PFSK-1 (cell line): ENCODE data around the gene SUMF2.

Experiments
- POLR2AphosphoS5 ChIP-seq: IDR thresholded peaks from 2 replicates; pipeline ENCODE4 v1.6.1; 2012; ENCODE audit warnings: low read depth, mild to moderate bottlenecking, control low read depth, low read length, moderate library complexity
- TAF1 ChIP-seq: IDR thresholded peaks from 2 replicates; pipeline ENCODE4 v1.6.1; 2012; ENCODE audit warnings: low read length, control low read depth, borderline replicate concordance; ENCODE audit not compliant: insufficient read depth

DNA sequence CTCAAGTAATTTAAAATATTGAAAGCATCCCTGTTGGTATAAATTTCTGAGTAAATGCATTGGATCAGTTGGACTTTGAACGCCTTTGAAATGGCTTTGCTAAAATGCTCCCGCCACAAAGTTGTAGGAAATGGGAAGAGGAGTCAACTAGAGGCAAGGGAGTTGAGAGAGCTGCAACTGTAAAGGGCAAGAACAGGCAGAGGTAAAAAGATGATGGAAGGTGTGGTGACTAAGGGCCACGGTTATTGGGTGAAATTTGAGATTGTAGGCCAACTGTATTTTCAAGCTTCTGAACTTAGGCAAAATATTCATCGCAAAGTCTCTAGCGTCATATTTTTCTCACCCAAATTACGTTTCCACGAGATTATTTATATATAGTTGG is 595 bp upstream of the SUMF2 start:
- no peak for TF ChIP-seq POLR2AphosphoS5
- TF ChIP-seq TAF1, result no peak
